Tibial nerve (tissue), 4 donors: ENCODE data around the gene PATL2. TPM values are rescaled to one million over a fixed set of nuclear protein-coding genes. Genes with fewer than 3 reads are reported as not detected.
A peak's percentile ranks its signal among the peaks of the same experiment; 100 is the strongest.

ENCODE experiments used
- DNase-seq, 2 donors: peaks; one replicate each; pipeline ENCODE4 v3.0.0-alpha.2; 2019; ENCODE audit warnings: low spot score in 2 of 2
- H3K27ac ChIP-seq, 4 donors: fragments of 200-600 bp; sonication (generic) in 3 of 4; one replicate each; pipeline ENCODE4 v1.5.1; 2017 to 2019; ENCODE audit warnings: mild to moderate bottlenecking in 1 of 4
- H3K27me3 ChIP-seq, 2 donors: fragments of 200-600 bp; sonication (generic) in 1 of 2; one replicate each; pipeline versions ENCODE4 v1.5.1 to v1.6.0; 2017 to 2019
- H3K36me3 ChIP-seq, 3 donors: fragments of 200-600 bp; sonication (generic); one replicate each; pipeline ENCODE4 v1.5.1; 2018 to 2019
- H3K4me1 ChIP-seq, 4 donors: fragments of 200-600 bp; sonication (generic) in 3 of 4; one replicate each; pipeline ENCODE4 v1.5.1; 2017 to 2019
- H3K4me3 ChIP-seq, 4 donors: fragments of 200-600 bp; sonication (generic) in 3 of 4; one replicate each; pipeline ENCODE4 v1.5.1; 2017 to 2019; ENCODE audit warnings: mild to moderate bottlenecking in 1 of 4, moderate library complexity in 1 of 4
- H3K9me3 ChIP-seq, 4 donors: fragments of 200-600 bp; sonication (generic) in 3 of 4; one replicate each; pipeline ENCODE4 v1.5.1; 2017 to 2019
- CTCF ChIP-seq, 5 experiments: fragments of 200-600 bp in 3 of 5; fragments of 450-650 bp in 2 of 5; sonication (generic) in 3 of 5; IDR thresholded peaks; one replicate each; pipeline ENCODE4 v1.5.1; 2016 to 2019; ENCODE audit warnings: antibody characterized with exemption in 5 of 5, mild to moderate bottlenecking in 3 of 5, moderate library complexity in 2 of 5
- EP300 ChIP-seq, 2 donors: sonication (generic); formaldehyde crosslinking; IDR thresholded peaks; one replicate each; pipeline ENCODE4 v1.6.1; 2017; ENCODE audit warnings: antibody characterized with exemption in 2 of 2, mild to moderate bottlenecking in 1 of 2
- POLR2A ChIP-seq, 2 donors: fragments of 450-650 bp; IDR thresholded peaks; one replicate each; pipeline ENCODE4 v1.6.1; 2017; ENCODE audit warnings: antibody characterized with exemption in 2 of 2, mild to moderate bottlenecking in 2 of 2, moderate library complexity in 2 of 2
- WGBS, 2 donors: methylation state at CpG; one replicate each; pipeline ENCODE4 v1.1.5; 2018; 5-methylcytosine and 5-hydroxymethylcytosine counted together
- total RNA-seq, 4 donors: library from RNA; depleted of rRNA; stranded (reverse); fragments of >200 nt; gene quantifications; one replicate each; pipeline ENCODE4 v1.1.0, GENCODE V29; 2016

The PATL2 gene
- total RNA-seq, 4 donors from 2014 or later = 0.30 to 0.98 (median 0.86) TPM

GRCh38 chr15:44736181-44736765 lies 25.1 kb upstream of the PATL2 start, which contains the start of gene TRIM69:
Gene TRIM69 (plus strand): TSS chr15:44736528. CDS start chr15:44736705, 177 bp downstream.
- WGBS, 2 donors = 73 to 83% methylated on average over 3 of the region's 3 CpGs
- peaks cover 0 to 31% (median 3%) of the 10 kb centered on the region in 4 donors for H3K4me1 ChIP-seq
- H3K27me3 ChIP-seq = no peaks in the 10 kb centered on the region
- no peak for DNase-seq
- peak within 1 kb of the TSS in 1 of 4 donors; percentile 7 for H3K4me3 ChIP-seq
- TF ChIP-seq CTCF (IDR thresholded peaks at IDR 0.05) (no peak), POLR2A (IDR thresholded peaks at IDR 0.05) (no peak), EP300 (IDR thresholded peaks at IDR 0.05) (no peak)
- peaks cover 0 to 8% (median 0%) of the 10 kb centered on the region in 3 donors for H3K36me3 ChIP-seq
- no peaks in the 10 kb centered on the region for H3K9me3 ChIP-seq
- H3K27ac ChIP-seq = peak within 1 kb of the TSS; percentile 23 to 75 (median 70)

DNA sequence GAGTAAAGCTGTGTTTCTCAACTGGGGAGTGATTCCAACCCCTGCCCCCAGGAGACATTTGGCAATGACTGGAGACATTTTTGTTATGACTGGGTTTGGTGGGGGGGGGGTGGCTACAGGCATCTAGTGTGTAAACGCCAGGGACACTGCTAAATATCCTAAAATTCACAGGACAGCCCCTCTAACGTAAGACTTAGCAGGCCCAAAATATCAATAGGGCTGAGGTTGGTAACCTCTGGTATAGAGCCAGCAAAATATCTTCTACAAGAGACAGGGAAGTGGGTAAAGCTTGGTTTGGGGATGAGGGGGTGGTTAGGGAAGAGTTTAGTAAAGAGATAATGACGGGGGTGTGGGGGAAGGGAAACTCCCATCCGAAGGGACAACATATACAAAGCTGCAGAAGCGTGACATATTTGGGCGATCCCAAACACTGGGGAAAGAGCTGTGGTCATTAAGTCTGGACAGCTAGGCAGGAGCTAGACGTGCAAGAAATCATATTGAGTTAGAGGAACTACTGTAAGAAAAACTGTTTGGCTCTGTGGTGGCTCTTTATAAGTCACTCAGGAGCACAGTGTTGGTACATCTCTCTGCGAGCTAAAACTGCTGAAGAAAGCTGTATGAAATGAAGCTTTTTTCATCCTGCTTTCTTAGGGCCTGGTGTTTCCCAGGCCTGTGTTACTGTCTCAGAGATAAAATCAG lies 24.5 kb upstream of the PATL2 start:
- DNase-seq = peak; percentile 35 to 51
- Histone ChIP-seq H3K27me3 (no peaks in the 10 kb centered on the region), H3K4me1 (peaks cover 0 to 38% (median 6%) of the 10 kb centered on the region in 4 donors), H3K36me3 (peaks cover 0 to 8% (median 0%) of the 10 kb centered on the region in 3 donors), H3K4me3 (peak overlapping the region in 1 of 4 donors; percentile 7), H3K27ac (peak overlapping the region; percentile 23 to 75 (median 70)), H3K9me3 (no peaks in the 10 kb centered on the region)
- no peak for TF ChIP-seq CTCF (IDR thresholded peaks at IDR 0.05)
- peak in 1 of 2 donors; percentile 16 for TF ChIP-seq EP300 (IDR thresholded peaks at IDR 0.05)
- TF ChIP-seq POLR2A (IDR thresholded peaks at IDR 0.05) = no peak
- 41 to 46% methylated on average over 8 of the region's 8 CpGs for WGBS, 2 donors

DNA sequence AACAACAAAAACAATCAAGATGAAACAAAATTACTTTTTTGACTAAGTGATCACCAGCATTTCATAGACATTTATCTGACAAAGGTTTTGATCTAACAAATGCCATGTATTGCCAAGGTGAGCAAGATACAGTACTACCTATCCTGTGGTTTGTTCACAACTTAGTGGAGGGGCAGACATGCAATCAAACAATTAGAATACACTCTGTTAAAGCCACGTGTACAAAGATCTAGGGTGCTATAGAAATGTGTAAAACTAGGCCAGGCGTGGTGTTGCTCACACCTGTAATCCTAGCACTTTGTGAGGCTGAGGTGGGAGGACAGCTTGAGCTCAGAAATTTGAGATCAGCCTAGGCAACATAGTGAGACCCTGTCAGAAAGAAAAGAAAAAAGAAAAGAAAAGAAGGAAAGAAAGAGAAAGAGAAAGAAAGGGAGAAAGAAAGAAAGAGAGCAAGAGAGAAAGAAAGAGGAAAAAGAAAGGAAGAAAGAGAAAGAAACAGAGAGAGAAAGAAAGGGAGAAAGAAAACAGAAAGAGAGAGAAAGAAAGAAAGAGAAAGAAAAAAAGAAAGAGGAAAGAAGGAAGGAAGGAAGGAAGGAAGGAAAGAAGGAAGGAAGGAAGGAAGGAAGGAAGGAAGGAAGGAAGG lies 23.8 kb upstream of the PATL2 start:
- Histone ChIP-seq H3K27me3 (no peaks in the 10 kb centered on the region), H3K4me1 (peaks cover 0 to 44% (median 13%) of the 10 kb centered on the region in 4 donors), H3K27ac (peak overlapping the region; percentile 23 to 75 (median 70)), H3K4me3 (no peak overlapping the region), H3K36me3 (peaks cover 0 to 8% (median 0%) of the 10 kb centered on the region in 3 donors), H3K9me3 (no peaks in the 10 kb centered on the region)
- WGBS, 2 donors = 63 to 66% methylated on average over 2 of the region's 2 CpGs
- DNase-seq = no peak
- TF ChIP-seq CTCF (IDR thresholded peaks at IDR 0.05) (no peak), POLR2A (IDR thresholded peaks at IDR 0.05) (no peak), EP300 (IDR thresholded peaks at IDR 0.05) (no peak)

GRCh38 chr15:44729408-44730127 lies 18.4 kb upstream of the PATL2 start:
- Histone ChIP-seq H3K9me3 (no peaks in the 10 kb centered on the region), H3K27ac (peak overlapping the region; percentile 94 to 100 (median 96)), H3K4me1 (peaks cover 0 to 54% (median 30%) of the 10 kb centered on the region in 4 donors), H3K27me3 (no peaks in the 10 kb centered on the region), H3K4me3 (peak overlapping the region; percentile 63 to 89 (median 82)), H3K36me3 (peaks cover 0 to 8% (median 0%) of the 10 kb centered on the region in 3 donors)
- TF ChIP-seq CTCF (IDR thresholded peaks at IDR 0.05) = no peak
- TF ChIP-seq EP300 (IDR thresholded peaks at IDR 0.05) = no peak
- no peak for TF ChIP-seq POLR2A (IDR thresholded peaks at IDR 0.05)
- no peak for DNase-seq
- WGBS, 2 donors = 5% methylated on average over 21 of the region's 21 CpGs
